Measurements from ENCODE around the gene FAT1.

GRCh38 chr4:186551849-186552248 lies 171.8 kb downstream of the FAT1 start:
- TF ChIP-seq POLR2A (IDR thresholded peaks at IDR 0.05) (no peak), CTCF (IDR thresholded peaks at IDR 0.05) (no peak)

Data from esophagus squamous epithelium (tissue), 4 donors.